PC-3 (cell line): ENCODE results near the gene YLPM1. TPM values are rescaled to one million over a fixed set of nuclear protein-coding genes. Genes with fewer than 3 reads are reported as not detected.

Source experiments
- ATAC-seq: fragments of 200-7000 bp; cut with Tn5 transposase; 2 replicates; pipeline ENCODE4 v1.9.1; 2020; ENCODE audit warnings: mild to moderate bottlenecking, moderate library complexity
- BruUV-seq: library from RNA; stranded (reverse); fragments of 400-500 nt; replicated peaks from 2 replicates; lab custom pipeline; 2021; lab: Mats Ljungman, UMichigan
- CTCF ChIA-PET: fragments of 300-600 bp; sonication (Branson Sonifier 250); formaldehyde crosslinking; loops from one replicate; lab custom pipeline; 2022; ENCODE audit warnings: antibody characterized with exemption; lab: Charles Lee
- POLR2A ChIA-PET: fragments of 300-600 bp; sonication (Branson Sonifier 250); formaldehyde crosslinking; loops from one replicate; lab custom pipeline; 2022; ENCODE audit warnings: antibody characterized with exemption; ENCODE audit not compliant: unreplicated experiment; lab: Charles Lee
- DNase-seq: peaks from one replicate; pipeline ENCODE4 v3.0.0-alpha.2; 2015
- H2AFZ ChIP-seq: fragments of 300-600 bp; sonication (generic); 2 replicates; pipeline ENCODE4 v1.6.0; 2016; ENCODE audit warnings: antibody characterized with exemption, low read length
- H3F3A ChIP-seq: fragments of 300-600 bp; sonication (generic); one replicate; pipeline ENCODE4 v1.6.0; 2017; ENCODE audit warnings: antibody characterized with exemption, low read length, control low read depth, mild to moderate bottlenecking; ENCODE audit not compliant: unreplicated experiment
- H3K27ac ChIP-seq: fragments of 300-600 bp; sonication (generic); 2 replicates; pipeline ENCODE4 v1.5.1; 2016; ENCODE audit warnings: mild to moderate bottlenecking, low read length
- H3K27me3 ChIP-seq: fragments of 300-600 bp; sonication (generic); 2 replicates; pipeline ENCODE4 v1.6.1; 2016; ENCODE audit warnings: low read length, mixed read lengths
- H3K36me3 ChIP-seq: fragments of 300-600 bp; sonication (generic); 2 replicates; pipeline ENCODE4 v1.6.1; 2016; ENCODE audit warnings: low read depth, mixed run types, low read length, mixed read lengths
- H3K4me1 ChIP-seq: fragments of 300-600 bp; sonication (generic); 2 replicates; pipeline ENCODE4 v1.5.1; 2016; ENCODE audit warnings: low read length; ENCODE audit not compliant: insufficient read depth
- H3K4me2 ChIP-seq: fragments of 300-600 bp; sonication (generic); 2 replicates; pipeline ENCODE4 v1.6.0; 2016; ENCODE audit warnings: low read length
- H3K4me3 ChIP-seq: fragments of 300-600 bp; sonication (generic); 2 replicates; pipeline ENCODE4 v1.5.1; 2016; ENCODE audit warnings: mild to moderate bottlenecking, low read length, mixed read lengths
- H3K79me2 ChIP-seq: fragments of 300-600 bp; sonication (generic); 2 replicates; pipeline ENCODE4 v1.6.1; 2017; ENCODE audit warnings: low read length, mixed read lengths
- H3K9ac ChIP-seq: fragments of 300-600 bp; sonication (generic); 2 replicates; pipeline ENCODE4 v1.6.0; 2016; ENCODE audit warnings: mild to moderate bottlenecking, low read length
- H3K9me2 ChIP-seq: fragments of 300-600 bp; sonication (generic); replicated peaks from 2 replicates; pipeline ENCODE4 v1.6.1; 2016; ENCODE audit warnings: mixed run types, low read length, mixed read lengths
- H3K9me3 ChIP-seq: fragments of 300-600 bp; sonication (generic); 2 replicates; pipeline ENCODE4 v1.6.1; 2016; ENCODE audit warnings: low read length, mixed read lengths
- H4K20me1 ChIP-seq: fragments of 300-600 bp; sonication (generic); 2 replicates; pipeline ENCODE4 v1.6.1; 2016; ENCODE audit warnings: low read length, mixed read lengths
- CTCF ChIP-seq: fragments of 300-600 bp; sonication (generic); conservative IDR thresholded peaks from 2 replicates; pipeline ENCODE4 v1.5.1; 2017; ENCODE audit warnings: antibody characterized with exemption, low read depth, mild to moderate bottlenecking, low read length
- EZH2 ChIP-seq: fragments of 300-600 bp; sonication (generic); IDR thresholded peaks from one replicate; pipeline ENCODE4 v1.6.1; 2017; ENCODE audit warnings: antibody characterized with exemption, mild to moderate bottlenecking, low read length; ENCODE audit not compliant: unreplicated experiment
- EZH2phosphoT487 ChIP-seq: fragments of 300-600 bp; sonication (generic); IDR thresholded peaks from 2 replicates; pipeline ENCODE4 v1.6.1; 2018; ENCODE audit warnings: mild to moderate bottlenecking, antibody characterized with exemption, low read length, borderline replicate concordance
- intact Hi-C: fragments of 100-400 bp; cut with micrococcal nuclease; formaldehyde crosslinking; loops from 2 replicates; pipeline ENCODE4 v1.9.0; 2023
- total RNA-seq: library from RNA; depleted of rRNA; stranded (reverse); fragments of >200 nt; gene quantifications from 2 replicates; pipeline ENCODE4 v1.2.3, GENCODE V29; 2014

Gene YLPM1
- total RNA-seq, 1 experiment from 2014 or later, result 25.1 TPM

- ATAC-seq, result no peak
- POLR2A ChIA-PET, result interaction anchor here (0.6 kb wide), 2 partner anchors 46 to 233 kb away, joined by 3 read pairs; no protein-coding TSS in a partner anchor
- no peak overlapping the region for H3K9ac ChIP-seq
- no peaks in the 10 kb centered on the region for H3F3A ChIP-seq
- TF ChIP-seq CTCF, result no peak
- no peak for TF ChIP-seq EZH2phosphoT487
- TF ChIP-seq EZH2, result no peak
- intact Hi-C loops, result loop anchor here (1.0 to 2.0 kb wide), 3 partner anchors 21 to 227 kb away; no protein-coding TSS in a partner anchor
- CTCF ChIA-PET, result interaction anchor here (0.6 to 2.2 kb wide), 7 partner anchors 10 to 253 kb away, joined by 4 to 35 read pairs (median 4); no protein-coding TSS in a partner anchor
- H2AFZ ChIP-seq, result no peak overlapping the region
- no peaks in the 10 kb centered on the region for H3K79me2 ChIP-seq
- no peak overlapping the region for H3K4me3 ChIP-seq
- BruUV-seq, result no TSS peak
- H4K20me1 ChIP-seq, result no peaks in the 10 kb centered on the region
- H3K4me1 ChIP-seq, result no peaks in the 10 kb centered on the region
- H3K9me3 ChIP-seq, result no peaks in the 10 kb centered on the region
- H3K27me3 ChIP-seq, result no peaks in the 10 kb centered on the region; the same call in 1 of the 2 replicates
- no peaks in the 10 kb centered on the region for H3K9me2 ChIP-seq
- no peak overlapping the region for H3K27ac ChIP-seq
- no peaks in the 10 kb centered on the region for H3K36me3 ChIP-seq
- DNase-seq, result no peak
- no peak overlapping the region for H3K4me2 ChIP-seq
Observed at GRCh38 chr14:74861734-74862090, 98.6 kb downstream of the YLPM1 start.

DNA sequence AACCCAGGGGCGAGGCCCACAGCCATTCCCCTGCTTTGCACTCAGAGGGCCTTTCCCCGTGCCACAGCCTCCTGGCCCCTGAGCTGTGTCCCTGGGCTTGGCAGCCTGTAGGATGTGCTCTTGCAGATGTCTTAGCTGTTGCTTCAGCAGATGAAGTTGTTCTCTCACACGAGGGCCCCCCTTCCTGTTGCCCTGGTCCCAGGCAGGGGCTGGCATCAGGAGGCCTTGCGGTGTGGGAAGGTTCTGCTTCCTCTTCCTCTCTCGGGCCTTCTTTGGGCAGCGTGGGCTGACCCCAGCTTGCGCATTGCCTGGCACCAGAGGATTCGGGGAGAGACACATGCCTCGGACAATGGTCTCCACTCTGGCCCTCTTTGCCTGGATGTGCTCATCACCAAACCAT, 100.2 kb downstream of the YLPM1 start:
- H3K79me2 ChIP-seq, result no peaks in the 10 kb centered on the region
- H3K27me3 ChIP-seq, result peaks cover 6% of the 10 kb centered on the region
- H3K4me3 ChIP-seq, result no peak overlapping the region
- no peaks in the 10 kb centered on the region for H3K9me2 ChIP-seq
- no peak for ATAC-seq
- DNase-seq, result no peak
- ChIA-PET POLR2A (interaction anchor here (0.7 kb wide), 1 partner anchor 58 kb away, joined by 3 read pairs; no protein-coding TSS in a partner anchor), CTCF (interaction anchor here (1.3 kb wide), 1 partner anchor 42 kb away, joined by 3 read pairs; no protein-coding TSS in a partner anchor)
- no peak overlapping the region for H2AFZ ChIP-seq
- H3K27ac ChIP-seq, result no peak overlapping the region
- H3K36me3 ChIP-seq, result no peaks in the 10 kb centered on the region
- intact Hi-C loops, result no loop called here
- H4K20me1 ChIP-seq, result no peaks in the 10 kb centered on the region
- no peaks in the 10 kb centered on the region for H3K4me1 ChIP-seq
- BruUV-seq, result no TSS peak
- H3F3A ChIP-seq, result no peaks in the 10 kb centered on the region
- no peaks in the 10 kb centered on the region for H3K9me3 ChIP-seq
- no peak overlapping the region for H3K4me2 ChIP-seq
- no peak overlapping the region for H3K9ac ChIP-seq
- TF ChIP-seq EZH2, result no peak
- TF ChIP-seq EZH2phosphoT487, result no peak
- no peak for TF ChIP-seq CTCF

GRCh38 chr14:74864198-74864597, 101.1 kb downstream of the YLPM1 start:
- H3K4me2 ChIP-seq, result no peak overlapping the region
- H2AFZ ChIP-seq, result no peak overlapping the region
- TF ChIP-seq EZH2phosphoT487, result no peak
- TF ChIP-seq CTCF, result no peak
- TF ChIP-seq EZH2, result no peak
- no peak overlapping the region for H3K27ac ChIP-seq
- no peaks in the 10 kb centered on the region for H3F3A ChIP-seq
- no peaks in the 10 kb centered on the region for H4K20me1 ChIP-seq
- H3K9me3 ChIP-seq, result no peaks in the 10 kb centered on the region
- POLR2A ChIA-PET, result interaction anchor here (0.7 kb wide), 1 partner anchor 42 kb away, joined by 4 read pairs; no protein-coding TSS in a partner anchor
- no TSS peak for BruUV-seq
- intact Hi-C loops, result no loop called here
- CTCF ChIA-PET, result interaction anchor here (1.3 kb wide), 1 partner anchor 41 kb away, joined by 3 read pairs; no protein-coding TSS in a partner anchor
- ATAC-seq, result no peak
- H3K9me2 ChIP-seq, result no peaks in the 10 kb centered on the region
- DNase-seq, result peak; percentile 23
- no peak overlapping the region for H3K4me3 ChIP-seq
- H3K4me1 ChIP-seq, result no peaks in the 10 kb centered on the region
- H3K36me3 ChIP-seq, result no peaks in the 10 kb centered on the region
- no peaks in the 10 kb centered on the region for H3K79me2 ChIP-seq
- peaks cover 6% of the 10 kb centered on the region for H3K27me3 ChIP-seq
- H3K9ac ChIP-seq, result no peak overlapping the region
